ENCODE data around the gene KIAA1217.
"Not testable (repeated sequence)": the region's sequence is repeated elsewhere in the genome, so short reads cannot be mapped to it uniquely, and the experiment has no call there.

Gene KIAA1217

DNA sequence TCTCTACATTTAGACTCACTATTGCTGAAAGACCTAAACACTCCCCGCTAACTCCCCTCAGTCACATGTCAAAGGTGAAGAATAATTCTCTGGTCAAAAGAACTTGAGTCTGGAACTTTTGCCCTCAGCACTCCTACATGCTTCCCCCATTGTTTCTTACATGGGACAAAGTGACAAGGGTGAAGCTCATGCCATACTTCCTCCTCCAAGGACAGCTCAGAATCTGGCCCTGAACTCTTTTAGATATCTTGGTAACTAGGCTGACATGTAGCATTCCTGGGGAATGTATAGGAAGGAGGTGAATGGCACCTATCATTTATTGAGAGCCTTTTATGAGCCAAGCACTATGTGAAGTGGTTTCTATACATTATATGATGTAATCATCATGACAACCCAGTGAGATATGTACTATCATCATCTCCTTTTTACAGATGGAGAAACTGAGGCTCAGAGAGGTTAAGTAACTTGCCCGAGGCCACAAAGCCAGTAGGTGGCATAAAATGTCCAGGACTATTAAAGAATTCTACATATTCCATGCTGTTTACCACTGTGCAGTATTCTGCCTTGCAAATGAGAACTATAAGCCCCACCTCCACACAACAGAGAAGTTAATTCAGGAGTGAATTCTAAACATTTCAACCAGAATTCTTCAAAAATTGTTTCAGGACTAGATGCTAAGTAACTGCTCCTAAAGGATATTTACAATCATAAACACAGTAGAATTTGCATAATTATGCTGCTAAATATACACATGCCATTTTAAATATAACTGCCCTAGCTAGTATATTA, 268.2 kb downstream of the KIAA1217 start:
- no peak for DNase-seq

DNA sequence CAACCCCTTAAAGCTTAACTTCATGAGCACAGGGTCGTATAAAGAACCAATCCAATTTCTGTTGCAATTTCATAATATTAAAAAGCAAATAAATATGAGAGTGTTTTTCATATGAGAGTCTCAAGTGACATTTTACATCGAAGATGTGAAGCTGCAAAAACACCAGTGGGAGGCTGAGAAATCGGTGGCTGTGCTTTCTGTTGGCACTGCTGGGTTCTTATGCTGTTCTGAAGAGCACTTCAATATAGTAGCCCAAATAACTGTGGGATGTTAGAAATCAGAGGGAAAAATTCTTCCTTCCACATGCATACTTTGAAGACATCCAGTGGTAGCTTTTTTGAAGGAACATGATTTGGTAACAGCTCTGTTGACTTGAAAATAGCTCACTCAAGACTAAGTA, 269.0 kb downstream of the KIAA1217 start:
- DNase-seq = no peak

DNA sequence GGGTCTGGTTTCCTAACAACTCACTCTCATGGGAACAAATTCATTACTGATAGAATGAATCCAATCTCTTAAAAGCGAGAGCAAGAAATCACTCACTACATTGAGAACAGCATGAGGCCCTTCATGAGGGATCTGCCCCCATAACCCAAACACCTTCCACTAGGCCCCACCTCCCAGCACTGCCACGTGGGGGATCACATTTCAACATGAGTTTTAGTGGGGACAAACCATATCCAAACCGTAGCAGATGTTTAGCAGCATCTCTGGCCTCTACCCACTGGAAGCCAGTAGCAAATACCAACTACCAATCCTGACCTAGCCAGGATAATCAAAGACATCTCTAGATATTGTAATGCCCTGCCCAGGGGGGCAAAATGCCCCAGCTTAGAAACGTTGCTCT, 270.9 kb downstream of the KIAA1217 start:
- DNase-seq = no peak

DNA sequence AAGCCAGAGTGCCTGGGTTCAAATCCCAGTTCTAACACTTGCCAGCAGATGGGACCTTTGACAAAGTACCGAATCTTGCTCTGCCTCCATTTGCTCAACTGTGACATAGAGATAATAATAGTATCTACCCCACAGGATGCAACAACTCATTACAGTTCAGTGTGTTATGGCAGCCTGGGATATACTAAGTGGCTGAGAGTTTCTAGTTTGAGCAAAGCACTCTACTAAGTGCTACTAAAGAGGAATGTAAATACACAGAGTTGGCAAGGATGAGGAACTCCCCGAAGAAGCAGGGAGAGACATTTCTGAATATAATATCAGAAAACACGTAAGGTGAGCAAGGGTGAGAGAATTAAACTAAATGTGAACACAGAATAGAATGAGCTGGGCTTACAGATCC, 271.5 kb downstream of the KIAA1217 start:
- no peak for DNase-seq

DNA sequence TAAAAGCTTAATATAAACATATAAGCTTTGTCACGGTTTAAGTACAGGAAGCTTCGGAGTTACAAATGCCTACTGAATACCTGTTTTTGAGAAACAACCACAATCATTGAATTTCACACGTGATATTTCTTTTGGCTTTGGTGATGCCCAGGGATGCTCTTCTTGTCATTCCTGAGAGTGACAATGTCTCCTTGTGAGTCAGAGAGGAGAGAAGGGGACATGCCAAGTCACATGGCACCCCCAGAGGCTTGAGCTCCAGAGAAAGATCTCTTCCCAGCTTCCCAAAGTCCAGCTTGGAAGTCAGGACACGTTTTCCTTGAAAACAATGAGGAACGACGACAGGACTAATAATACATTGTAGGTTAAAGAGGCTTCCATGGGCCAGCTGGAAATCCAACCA, 272.3 kb downstream of the KIAA1217 start:
- no peak for DNase-seq

DNA sequence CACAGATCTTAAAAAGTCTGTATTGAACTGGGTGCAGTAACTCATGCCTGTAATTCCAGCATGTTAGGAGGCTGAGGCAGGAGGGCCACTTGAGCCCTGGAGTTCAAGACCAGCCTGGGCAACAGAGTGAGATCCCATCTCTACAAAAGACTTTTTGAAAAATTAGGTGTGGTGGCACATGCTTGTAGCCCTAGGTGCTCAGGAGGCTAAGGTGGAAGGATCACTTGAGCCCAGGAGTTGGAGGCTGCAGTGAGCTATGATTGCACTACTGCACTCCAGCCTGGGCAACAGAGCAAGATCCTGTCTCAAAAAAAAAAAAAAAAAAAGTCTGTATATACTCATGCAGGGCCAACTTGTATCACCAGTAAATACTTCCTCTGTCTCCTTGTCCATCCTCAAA, 273.8 kb downstream of the KIAA1217 start:
- DNase-seq = not testable (repeated sequence)

DNA sequence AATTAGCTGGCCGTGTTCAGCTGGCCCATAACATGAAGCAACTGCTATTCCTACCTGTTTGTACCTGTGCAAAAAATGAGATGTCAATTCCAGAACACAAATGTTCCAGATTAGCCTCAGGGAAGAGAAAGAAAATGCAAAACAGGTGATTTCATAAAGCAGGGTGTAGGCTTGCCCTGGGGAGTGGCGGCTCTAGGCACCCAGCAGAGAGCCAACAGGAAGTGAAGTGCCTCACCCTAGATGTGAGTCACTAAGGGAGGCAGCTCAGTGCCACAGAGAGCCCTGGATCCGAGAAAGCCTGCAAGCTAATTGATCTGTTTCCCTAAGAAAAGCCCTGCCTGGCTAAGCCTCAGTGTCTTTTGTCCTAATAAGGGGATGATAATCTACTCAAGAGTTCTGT, 274.8 kb downstream of the KIAA1217 start:
- no peak for DNase-seq

DNA sequence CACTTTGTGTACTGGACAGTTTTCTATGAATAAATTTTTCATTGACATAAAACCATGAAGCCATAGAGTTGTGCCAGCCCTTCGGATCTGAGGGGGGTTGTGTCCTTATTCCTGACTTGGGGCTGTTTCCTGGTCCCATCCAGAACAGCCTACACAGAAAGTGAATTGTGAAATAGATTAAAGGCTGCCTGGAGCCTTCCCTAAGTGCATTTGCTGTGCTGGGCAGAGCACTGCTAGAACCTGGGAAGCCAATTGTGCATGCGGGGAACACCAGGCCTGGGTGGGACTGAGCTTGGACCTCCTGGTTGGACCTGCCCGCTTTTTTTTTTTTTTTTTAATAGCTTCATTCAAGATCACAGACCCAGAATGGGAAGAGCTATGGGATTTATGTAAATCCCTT, 275.8 kb downstream of the KIAA1217 start:
- no peak for DNase-seq

DNA sequence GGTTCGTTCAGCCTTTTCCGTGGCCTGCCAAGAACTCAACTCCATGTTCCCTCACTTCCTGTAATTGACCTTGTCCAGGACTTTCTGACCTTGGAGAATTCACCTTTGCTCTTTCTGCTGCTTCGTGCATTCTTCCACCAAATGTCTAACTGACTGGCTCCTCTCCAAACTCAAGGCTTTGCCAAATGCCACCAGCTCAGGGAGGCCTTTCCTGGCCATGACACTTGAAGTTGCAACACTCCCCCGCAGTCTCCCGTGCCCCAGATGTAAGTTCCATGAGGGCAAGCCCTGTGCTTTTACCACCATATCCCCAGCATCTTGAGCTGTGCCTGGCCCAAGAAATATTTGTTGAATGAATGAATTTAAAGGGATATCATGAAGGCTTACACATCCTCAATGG, 276.4 kb downstream of the KIAA1217 start:
- no peak for DNase-seq

DNA sequence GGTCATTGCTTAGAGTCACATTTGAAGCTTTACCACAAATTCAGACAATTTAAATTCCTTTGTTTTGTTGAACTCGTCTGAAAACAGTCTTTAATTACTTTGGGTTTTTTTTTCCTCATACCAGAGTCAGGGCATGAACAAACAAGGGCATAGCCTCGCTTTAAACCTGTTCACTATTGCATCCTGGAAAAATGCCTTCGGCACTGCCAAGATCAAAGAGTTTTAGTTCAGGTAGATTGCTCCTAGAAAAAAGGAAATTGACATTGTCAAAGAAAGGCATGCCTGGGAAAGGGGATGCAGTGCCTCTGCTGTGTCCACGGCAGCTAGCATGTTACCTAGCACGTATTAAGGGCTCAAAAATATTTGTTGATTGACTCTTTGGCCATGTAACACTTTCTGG, 279.7 kb downstream of the KIAA1217 start:
- no peak for DNase-seq

DNA sequence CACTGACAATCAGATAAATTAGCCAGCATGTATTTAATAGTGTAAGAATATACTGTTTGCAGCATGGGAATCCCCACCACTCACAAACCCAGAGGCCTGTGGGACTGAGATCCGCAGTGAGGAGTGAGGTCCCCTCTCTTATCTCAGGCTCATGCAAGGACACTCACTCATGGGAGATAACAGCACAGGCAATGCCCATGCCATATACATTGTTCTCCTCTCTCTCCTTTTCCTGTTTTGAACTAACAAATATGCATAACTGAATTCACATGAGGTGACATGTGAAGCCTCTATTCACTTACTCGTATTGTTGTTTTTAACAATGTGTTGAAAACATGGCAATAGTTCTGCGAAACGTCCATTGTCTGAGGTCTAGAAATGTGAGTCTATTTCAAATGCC, 284.2 kb downstream of the KIAA1217 start:
- no peak for DNase-seq

DNA sequence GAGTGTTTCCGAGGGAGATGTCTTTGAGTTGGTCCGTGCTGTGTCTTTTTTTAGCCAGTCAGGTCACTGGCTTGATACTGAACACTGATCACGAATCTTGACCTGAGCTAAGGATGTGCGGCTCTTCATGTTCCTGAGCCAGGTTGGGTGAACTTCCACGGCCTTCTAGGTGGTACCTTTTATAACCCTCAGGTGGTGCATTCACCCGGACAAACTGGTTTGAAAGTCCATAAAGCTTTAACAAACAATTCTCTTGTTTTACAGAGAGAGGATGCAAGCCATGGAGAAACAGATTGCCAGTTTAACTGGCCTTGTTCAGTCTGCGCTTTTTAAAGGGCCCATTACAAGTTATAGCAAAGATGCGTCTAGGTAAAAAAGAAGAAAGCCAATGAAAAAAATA, 285.3 kb downstream of the KIAA1217 start:
- DNase-seq = no peak

DNA sequence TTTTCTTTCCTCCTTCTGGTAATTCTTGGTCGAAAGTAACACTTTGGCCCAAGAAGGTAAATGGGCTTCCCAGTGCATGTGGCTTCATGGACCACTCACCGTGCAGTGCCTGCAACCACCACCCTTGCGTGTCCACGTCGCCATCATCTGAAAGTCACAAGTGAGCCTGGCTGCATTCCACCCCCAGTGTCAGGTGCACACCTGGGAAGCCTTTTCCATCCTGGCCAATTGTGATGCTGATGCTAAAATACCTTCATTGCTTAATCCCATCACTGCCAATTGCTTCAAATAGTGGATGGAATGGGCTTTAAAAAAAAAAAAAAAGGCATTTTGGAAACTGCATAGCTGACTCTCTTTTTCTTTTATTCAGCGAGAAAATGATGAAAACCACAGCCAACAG, 285.8 kb downstream of the KIAA1217 start:
- DNase-seq = no peak

DNA sequence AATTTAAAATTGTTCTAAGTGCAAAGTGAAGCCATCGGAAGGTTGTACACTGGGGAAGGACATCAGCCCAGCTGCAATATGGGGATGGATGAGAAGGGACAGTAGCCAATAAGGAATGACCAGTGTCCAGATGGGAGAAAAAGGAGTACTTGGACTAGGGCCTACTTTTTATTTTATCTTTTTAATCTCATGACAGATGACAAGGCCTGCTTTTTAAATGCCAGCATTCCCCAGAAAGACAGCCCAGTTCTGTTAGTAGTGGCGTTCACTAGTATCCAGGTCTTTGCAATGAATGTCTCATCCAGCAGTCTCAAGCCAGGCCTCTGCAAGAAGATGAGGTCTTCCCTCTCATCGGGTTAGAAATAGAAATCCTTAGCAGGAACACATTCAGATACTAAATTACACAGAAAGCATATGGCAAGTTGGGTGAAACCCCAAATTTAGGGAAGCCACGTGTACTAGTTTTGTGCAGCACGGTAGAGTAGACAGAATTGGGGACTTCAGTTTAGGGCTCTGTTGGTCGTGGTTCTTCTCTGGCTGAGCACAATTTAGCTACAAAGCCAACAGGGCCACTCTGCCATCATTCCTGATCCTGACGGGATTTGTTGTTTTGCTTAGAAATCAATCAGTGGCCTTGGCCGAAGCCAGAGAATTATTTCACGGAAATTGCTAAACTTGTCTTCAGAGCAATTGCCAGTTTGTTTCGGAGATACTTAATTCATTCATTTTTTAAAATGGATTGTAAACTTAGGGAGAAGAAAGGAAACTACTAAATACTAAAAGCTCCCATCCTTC, 286.9 kb downstream of the KIAA1217 start:
- no peak for DNase-seq

DNA sequence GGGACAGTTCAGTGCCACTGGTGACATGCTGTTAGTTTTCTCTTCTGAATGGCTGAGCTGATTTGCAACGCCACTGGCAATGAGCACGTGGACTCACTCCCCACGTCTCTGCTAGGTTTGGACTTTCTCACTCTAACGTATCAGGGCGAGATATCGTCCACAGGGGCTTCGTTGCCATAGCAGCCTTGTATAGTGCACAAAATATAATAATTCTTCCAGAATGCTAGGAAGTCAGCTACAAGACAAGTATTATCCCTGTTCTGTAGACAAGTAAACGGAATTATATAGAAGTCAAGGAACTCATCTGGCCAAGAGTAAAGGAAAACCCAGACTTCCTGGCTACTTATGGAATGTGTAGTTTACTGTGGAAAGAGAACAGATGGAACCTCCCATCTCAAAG, 288.0 kb downstream of the KIAA1217 start:
- DNase-seq = no peak

DNA sequence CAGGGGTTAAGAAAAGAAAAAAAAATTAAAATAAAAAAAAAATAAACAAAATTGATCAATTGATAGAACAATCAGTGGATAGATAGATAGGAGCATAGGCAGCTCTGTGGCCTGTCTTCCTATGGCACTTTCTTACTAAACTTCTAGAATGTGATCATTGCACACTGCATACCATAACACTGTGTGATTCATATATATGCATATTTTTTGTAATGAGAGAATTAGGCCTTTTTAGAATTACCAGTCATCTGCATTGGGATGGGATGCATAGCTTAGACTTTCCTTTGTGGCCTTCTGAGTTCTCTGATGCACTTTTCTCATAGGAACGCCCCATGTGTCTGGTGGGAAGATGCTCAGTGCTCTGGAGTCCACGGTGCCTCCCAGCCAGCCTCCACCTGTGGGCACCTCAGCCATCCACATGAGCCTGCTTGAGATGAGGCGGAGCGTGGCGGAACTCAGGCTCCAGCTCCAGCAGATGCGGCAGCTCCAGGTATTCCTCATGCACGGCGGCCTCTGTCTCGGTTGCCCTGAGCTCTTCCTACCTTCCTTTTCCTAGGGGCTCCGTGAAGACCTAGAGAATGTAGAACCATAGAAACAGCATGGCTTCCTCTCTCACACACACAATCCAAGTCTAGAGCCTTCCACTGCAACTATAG, 292.2 kb downstream of the KIAA1217 start:
- DNase-seq = no peak

DNA sequence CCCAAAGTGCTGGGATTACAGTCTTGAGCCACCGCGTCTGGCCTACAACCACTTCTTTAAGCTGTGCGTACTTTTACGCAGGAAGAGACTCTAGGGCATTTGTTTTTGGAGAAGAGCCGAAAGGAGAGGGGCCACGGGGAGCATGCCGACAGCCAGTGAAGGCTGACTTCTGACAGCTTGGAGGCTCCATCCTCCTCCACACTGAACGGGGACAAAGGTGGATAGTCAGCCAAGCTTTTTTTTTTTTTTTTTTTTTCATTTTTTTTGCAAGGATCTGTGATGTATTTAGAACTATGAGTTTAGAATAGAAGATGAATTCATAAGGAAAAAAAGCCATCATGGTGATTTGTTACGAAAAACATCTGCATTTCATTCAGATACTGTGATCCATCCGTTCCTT, 293.1 kb downstream of the KIAA1217 start:
- DNase-seq = no peak

DNA sequence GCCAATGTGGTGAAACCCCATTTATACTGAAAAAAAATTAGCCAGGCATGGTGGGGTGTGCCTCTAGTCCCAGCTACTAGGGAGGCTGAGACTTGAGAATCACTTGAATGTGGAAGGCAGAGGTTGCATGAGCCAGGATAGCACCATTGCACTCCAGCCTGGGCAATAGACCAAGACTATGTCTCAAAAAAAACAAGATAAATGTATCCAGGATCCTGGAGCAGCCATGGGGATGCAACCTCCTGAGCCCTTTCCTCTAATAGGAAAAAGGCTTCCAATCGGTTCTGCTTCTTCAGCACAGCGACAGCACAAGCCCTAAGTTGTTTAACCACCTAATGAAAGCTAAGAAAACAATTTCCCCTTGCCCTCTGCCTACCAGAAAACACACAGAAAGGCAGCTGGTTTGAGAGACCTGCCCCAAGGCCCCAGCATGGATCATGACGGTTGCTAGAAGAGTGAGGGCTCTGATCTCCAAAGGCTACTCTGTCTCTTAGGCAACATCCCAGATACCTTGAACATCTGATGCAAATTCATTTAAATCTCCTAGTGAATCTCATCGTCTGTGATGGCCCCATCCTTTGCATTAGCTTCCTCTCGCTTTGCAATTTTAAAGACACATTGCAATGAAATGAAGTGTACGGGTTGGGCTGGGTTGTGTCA, 294.0 kb downstream of the KIAA1217 start:
- no peak for DNase-seq

DNA sequence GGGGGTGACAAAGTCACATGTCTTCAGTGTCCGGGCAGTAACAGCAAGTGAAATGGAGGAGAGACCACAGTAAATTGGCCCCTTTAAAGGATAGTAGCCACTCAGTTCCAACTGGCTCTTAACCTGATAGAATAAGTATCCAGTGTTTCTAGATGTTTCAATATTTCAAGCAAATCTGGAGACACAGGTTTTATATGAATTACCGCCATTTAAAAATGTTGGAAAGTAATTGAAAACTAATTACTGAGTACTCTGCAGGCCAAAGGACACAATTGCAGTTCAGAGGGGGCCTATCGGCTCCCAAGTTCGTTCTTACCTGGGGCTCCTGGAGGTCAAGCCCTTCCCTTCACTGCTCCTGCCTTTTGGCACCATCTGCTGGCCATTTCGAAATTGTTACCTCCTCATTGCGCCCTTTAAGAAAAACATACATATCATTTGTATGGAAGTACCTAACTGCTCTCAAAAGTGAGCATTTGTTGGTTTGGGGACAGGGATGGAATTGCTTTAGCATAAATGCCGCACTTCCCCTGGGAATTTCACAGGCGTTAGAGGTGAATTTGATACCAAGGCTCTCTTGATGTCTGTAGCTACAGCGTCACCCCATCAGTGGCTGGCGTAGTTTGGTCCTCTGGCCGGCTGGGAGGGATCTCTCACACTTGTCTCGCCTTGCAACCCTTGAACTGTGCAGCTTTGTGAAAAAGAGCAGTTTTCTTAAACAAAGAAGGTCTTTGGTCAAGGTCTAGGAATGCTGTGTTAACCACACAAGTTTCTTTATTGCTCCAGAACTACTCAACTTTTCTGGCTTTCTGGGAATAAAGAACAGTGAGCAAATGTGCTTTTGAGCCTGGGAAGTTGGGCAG, 294.8 kb downstream of the KIAA1217 start:
- no peak for DNase-seq

DNA sequence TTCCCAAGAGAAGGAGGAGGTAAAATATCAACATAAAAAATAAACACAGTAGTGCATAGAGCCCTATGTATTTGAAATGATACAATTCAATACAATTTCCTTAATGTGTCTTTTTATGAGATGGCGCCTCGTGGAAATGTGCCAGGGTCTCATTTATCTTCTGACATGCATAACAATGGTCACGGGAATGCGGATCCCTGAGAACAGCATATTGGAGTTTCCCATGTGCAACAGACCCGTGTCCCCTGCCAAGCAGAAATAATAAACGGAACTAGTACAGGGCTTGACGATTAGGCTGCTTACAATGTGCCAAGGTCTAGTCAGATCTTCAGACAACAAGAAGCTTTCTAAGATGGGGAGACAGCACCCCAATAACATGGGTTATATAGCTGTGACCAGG, 296.8 kb downstream of the KIAA1217 start:
- DNase-seq = no peak

DNA sequence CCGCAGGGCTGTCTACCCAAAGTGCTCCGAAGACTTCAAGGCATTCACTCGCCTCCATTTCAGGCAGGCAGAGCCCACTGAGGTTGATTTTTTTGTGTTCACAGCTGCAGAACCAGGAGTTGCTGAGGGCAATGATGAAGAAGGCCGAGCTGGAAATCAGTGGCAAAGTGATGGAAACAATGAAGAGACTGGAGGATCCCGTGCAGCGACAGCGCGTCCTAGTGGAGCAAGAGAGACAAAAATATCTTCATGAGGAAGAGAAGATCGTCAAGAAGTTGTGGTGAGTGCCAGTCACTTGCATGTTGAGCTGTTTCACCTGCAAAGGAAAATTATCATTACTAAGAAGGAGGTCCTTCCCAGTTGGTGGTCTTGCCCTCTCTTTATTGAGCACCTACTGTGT, 304.2 kb downstream of the KIAA1217 start:
- DNase-seq = no peak

DNA sequence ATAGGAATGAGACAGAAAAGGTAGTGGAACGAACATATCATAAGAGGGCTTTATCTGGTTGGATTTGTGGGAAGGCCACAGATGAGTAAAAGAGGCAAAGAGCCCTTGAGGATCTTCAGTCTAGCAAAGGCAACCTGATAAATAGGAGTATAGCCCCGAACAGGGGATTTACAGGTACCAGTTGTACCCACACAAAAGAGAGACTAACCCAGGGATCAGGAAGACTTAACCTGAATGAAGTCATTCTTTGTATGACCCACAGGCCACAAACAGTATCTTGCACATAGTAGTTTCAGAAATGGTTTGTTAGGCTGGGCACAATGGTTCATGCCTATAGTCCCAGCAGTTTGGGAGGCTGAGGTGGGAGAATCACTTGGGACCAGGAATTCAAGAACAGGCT, 306.5 kb downstream of the KIAA1217 start:
- DNase-seq = no peak
